Measurements from ENCODE around the gene AUH. TPM values are rescaled to one million over a fixed set of nuclear protein-coding genes. Genes with fewer than 3 reads are reported as not detected.

The AUH gene
- total RNA-seq, 1 donor from 2014 or later: 9.8 TPM

- Mint-ChIP-seq H3K9me3 (ENCODE audit: unreplicated experiment) (no peaks in the 10 kb centered on the region), H3K27me3 (ENCODE audit: low read depth, unreplicated experiment) (no peaks in the 10 kb centered on the region), H3K27ac (ENCODE audit: unreplicated experiment) (no peak overlapping the region), H3K4me3 (ENCODE audit: unreplicated experiment) (no peak overlapping the region), H3K36me3 (ENCODE audit: low read depth, unreplicated experiment) (peaks cover 3% of the 10 kb centered on the region), H3K4me1 (ENCODE audit: low read depth, unreplicated experiment) (no peaks in the 10 kb centered on the region)
- Histone ChIP-seq H3K9me3 (ENCODE audit: insufficient read depth, low read depth, low read length) (no peaks in the 10 kb centered on the region), H4K20me1 (ENCODE audit: insufficient read depth, low read length) (no peaks in the 10 kb centered on the region), H3K36me3 (ENCODE audit: insufficient read depth, low read length) (no peaks in the 10 kb centered on the region), H3K4me2 (ENCODE audit: low read length) (no peak overlapping the region), H3K4me1 (ENCODE audit: insufficient read depth, low read length) (no peaks in the 10 kb centered on the region), H2AFZ (ENCODE audit: low read depth, low read length) (no peak overlapping the region), H3K79me2 (ENCODE audit: insufficient read depth, low read length) (no peaks in the 10 kb centered on the region), H3K27me3 (ENCODE audit: insufficient read depth, low read length) (no peaks in the 10 kb centered on the region), H3K4me3 (ENCODE audit: insufficient read depth, low read depth, low read length) (no peak overlapping the region), H3K27ac (ENCODE audit: low read depth, low read length) (no peak overlapping the region), H3K9ac (ENCODE audit: low read length) (no peak overlapping the region)
- TF ChIP-seq EZH2 (IDR thresholded peaks at IDR 0.05; ENCODE audit: insufficient read depth, low read length) (no peak), CTCF (IDR thresholded peaks at IDR 0.05; ENCODE audit: insufficient read depth, low read depth, low read length) (no peak)
- FAIRE-seq: no peak
- no peak for DNase-seq (ENCODE audit: low read depth)
Measured at GRCh38 chr9:91271156-91271555, 90.6 kb downstream of the AUH start.

- Histone ChIP-seq H3K27me3 (ENCODE audit: insufficient read depth, low read length) (no peaks in the 10 kb centered on the region), H2AFZ (ENCODE audit: low read depth, low read length) (no peak overlapping the region), H3K36me3 (ENCODE audit: insufficient read depth, low read length) (no peaks in the 10 kb centered on the region), H3K9ac (ENCODE audit: low read length) (no peak overlapping the region), H3K27ac (ENCODE audit: low read depth, low read length) (no peak overlapping the region), H3K4me3 (ENCODE audit: insufficient read depth, low read depth, low read length) (no peak overlapping the region), H4K20me1 (ENCODE audit: insufficient read depth, low read length) (no peaks in the 10 kb centered on the region), H3K79me2 (ENCODE audit: insufficient read depth, low read length) (no peaks in the 10 kb centered on the region), H3K4me2 (ENCODE audit: low read length) (no peak overlapping the region), H3K9me3 (ENCODE audit: insufficient read depth, low read depth, low read length) (no peaks in the 10 kb centered on the region), H3K4me1 (ENCODE audit: insufficient read depth, low read length) (no peaks in the 10 kb centered on the region)
- Mint-ChIP-seq H3K27me3 (ENCODE audit: low read depth, unreplicated experiment) (no peaks in the 10 kb centered on the region), H3K9me3 (ENCODE audit: unreplicated experiment) (no peaks in the 10 kb centered on the region), H3K27ac (ENCODE audit: unreplicated experiment) (no peak overlapping the region), H3K36me3 (ENCODE audit: low read depth, unreplicated experiment) (peaks cover 3% of the 10 kb centered on the region), H3K4me1 (ENCODE audit: low read depth, unreplicated experiment) (peaks cover 4% of the 10 kb centered on the region), H3K4me3 (ENCODE audit: unreplicated experiment) (no peak overlapping the region)
- FAIRE-seq (no peak), DNase-seq (ENCODE audit: low read depth) (no peak)
- no peak for TF ChIP-seq CTCF (IDR thresholded peaks at IDR 0.05; ENCODE audit: insufficient read depth, low read depth, low read length)
- TF ChIP-seq EZH2 (IDR thresholded peaks at IDR 0.05; ENCODE audit: insufficient read depth, low read length): no peak
Measured at GRCh38 chr9:91269907-91270491, 91.7 kb downstream of the AUH start.

GRCh38 chr9:91266448-91266847 lies 95.3 kb downstream of the AUH start:
- Mint-ChIP-seq H3K27me3 (ENCODE audit: low read depth, unreplicated experiment) (no peaks in the 10 kb centered on the region), H3K36me3 (ENCODE audit: low read depth, unreplicated experiment) (peaks cover 3% of the 10 kb centered on the region), H3K9me3 (ENCODE audit: unreplicated experiment) (no peaks in the 10 kb centered on the region), H3K27ac (ENCODE audit: unreplicated experiment) (no peak overlapping the region), H3K4me1 (ENCODE audit: low read depth, unreplicated experiment) (peaks cover 8% of the 10 kb centered on the region), H3K4me3 (ENCODE audit: unreplicated experiment) (no peak overlapping the region)
- H3K4me3 ChIP-seq (ENCODE audit: insufficient read depth, low read depth, low read length): no peak overlapping the region
- no peaks in the 10 kb centered on the region for H4K20me1 ChIP-seq (ENCODE audit: insufficient read depth, low read length)
- H3K36me3 ChIP-seq (ENCODE audit: insufficient read depth, low read length): no peaks in the 10 kb centered on the region
- no peaks in the 10 kb centered on the region for H3K27me3 ChIP-seq (ENCODE audit: insufficient read depth, low read length)
- no peak overlapping the region for H3K4me2 ChIP-seq (ENCODE audit: low read length)
- DNase-seq (ENCODE audit: low read depth): no peak
- no peak for FAIRE-seq
- H3K79me2 ChIP-seq (ENCODE audit: insufficient read depth, low read length): no peaks in the 10 kb centered on the region
- H3K4me1 ChIP-seq (ENCODE audit: insufficient read depth, low read length): no peaks in the 10 kb centered on the region
- no peak overlapping the region for H2AFZ ChIP-seq (ENCODE audit: low read depth, low read length)
- H3K9ac ChIP-seq (ENCODE audit: low read length): no peak overlapping the region
- TF ChIP-seq CTCF (IDR thresholded peaks at IDR 0.05; ENCODE audit: insufficient read depth, low read depth, low read length): no peak
- TF ChIP-seq EZH2 (IDR thresholded peaks at IDR 0.05; ENCODE audit: insufficient read depth, low read length): no peak
- H3K9me3 ChIP-seq (ENCODE audit: insufficient read depth, low read depth, low read length): no peaks in the 10 kb centered on the region
- no peak overlapping the region for H3K27ac ChIP-seq (ENCODE audit: low read depth, low read length)
